ENCODE data around the gene EPB41L4B. TPM values are rescaled to one million over a fixed set of nuclear protein-coding genes. Genes with fewer than 3 reads are reported as not detected.
"Not testable (repeated sequence)": the region's sequence is repeated elsewhere in the genome, so short reads cannot be mapped to it uniquely, and the experiment has no call there.

Gene EPB41L4B
- total RNA-seq, 6 experiments from 2014 or later, result 0.33 to 0.37 (median 0.35) TPM; not detected in 2

DNA sequence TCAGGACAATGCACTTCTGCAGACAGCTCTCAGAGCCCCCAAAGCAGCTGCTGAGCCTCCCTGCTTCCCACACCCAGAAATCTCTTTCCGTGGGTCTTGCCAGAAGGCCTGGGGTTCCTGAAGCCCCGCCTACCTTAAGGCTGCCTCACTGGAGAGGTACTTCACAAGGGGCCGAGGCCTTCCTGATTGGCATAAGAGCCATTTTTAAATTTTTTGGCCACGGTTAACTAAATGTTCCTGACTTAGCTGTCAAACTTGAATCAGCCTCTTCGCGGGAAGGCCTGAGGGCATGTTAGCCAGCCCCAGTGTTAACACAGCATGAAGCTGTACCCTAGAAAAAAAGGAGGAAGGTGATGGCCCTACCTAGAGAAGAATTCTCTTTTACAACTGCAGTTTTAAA is 20.7 kb upstream of the EPB41L4B start:
- Mint-ChIP-seq H3K4me3 (no peak overlapping the region), H3K27ac (no peak overlapping the region), H3K27me3 (ENCODE audit: insufficient read depth) (peaks cover 22% of the 10 kb centered on the region), H3K4me1 (ENCODE audit: low read depth) (no peaks in the 10 kb centered on the region), H3K9me3 (no peaks in the 10 kb centered on the region), H3K36me3 (ENCODE audit: low read depth) (no peaks in the 10 kb centered on the region)
- TF ChIP-seq, protein P1, sequence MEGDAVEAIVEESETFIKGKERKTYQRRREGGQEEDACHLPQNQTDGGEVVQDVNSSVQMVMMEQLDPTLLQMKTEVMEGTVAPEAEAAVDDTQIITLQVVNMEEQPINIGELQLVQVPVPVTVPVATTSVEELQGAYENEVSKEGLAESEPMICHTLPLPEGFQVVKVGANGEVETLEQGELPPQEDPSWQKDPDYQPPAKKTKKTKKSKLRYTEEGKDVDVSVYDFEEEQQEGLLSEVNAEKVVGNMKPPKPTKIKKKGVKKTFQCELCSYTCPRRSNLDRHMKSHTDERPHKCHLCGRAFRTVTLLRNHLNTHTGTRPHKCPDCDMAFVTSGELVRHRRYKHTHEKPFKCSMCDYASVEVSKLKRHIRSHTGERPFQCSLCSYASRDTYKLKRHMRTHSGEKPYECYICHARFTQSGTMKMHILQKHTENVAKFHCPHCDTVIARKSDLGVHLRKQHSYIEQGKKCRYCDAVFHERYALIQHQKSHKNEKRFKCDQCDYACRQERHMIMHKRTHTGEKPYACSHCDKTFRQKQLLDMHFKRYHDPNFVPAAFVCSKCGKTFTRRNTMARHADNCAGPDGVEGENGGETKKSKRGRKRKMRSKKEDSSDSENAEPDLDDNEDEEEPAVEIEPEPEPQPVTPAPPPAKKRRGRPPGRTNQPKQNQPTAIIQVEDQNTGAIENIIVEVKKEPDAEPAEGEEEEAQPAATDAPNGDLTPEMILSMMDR (IDR thresholded peaks at IDR 0.05), result no peak
- DNase-seq, result no peak

DNA sequence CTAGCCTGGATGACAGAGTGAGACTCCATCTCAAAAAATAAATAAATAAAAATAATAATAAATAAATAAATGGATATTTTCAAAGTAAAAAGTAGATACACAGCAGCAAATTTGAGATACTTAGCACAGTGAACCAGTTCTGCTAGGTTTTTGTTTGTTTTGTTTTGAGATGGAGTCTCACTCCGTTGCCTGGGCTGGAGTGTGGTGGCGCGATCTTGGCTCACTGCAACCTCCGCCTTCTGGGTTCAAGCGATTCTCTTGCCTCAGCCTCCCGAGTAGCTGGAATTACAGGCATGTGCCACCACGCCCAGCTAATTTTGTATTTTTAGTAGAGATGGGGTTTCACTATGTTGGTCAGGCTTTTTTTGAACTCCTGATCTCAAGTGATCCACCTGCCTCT is 20.1 kb upstream of the EPB41L4B start:
- H3K27me3 Mint-ChIP-seq (ENCODE audit: insufficient read depth), result peaks cover 26% of the 10 kb centered on the region
- H3K36me3 Mint-ChIP-seq (ENCODE audit: low read depth); H3K4me3 Mint-ChIP-seq; H3K9me3 Mint-ChIP-seq; H3K27ac Mint-ChIP-seq; DNase-seq; H3K4me1 Mint-ChIP-seq (ENCODE audit: low read depth): not testable (repeated sequence)

DNA sequence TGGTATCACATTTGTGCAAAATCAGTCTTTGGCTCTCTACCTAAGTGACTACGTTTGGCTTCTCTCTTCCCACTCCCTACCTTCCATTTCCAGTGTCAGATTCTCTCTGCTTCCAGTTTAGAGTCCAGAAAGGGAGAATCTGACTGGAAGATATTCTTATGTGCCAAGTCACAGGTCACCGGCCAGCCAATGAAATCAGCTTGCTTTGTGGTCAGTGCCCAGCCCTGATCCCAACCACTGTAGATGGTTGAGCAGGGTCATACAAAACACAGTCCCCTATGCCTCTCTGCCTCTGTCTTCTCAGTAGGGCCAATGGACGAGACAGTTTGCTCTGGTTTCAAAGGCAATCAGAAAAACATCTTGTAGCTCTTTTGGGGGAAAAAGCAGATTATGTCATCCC is 15.6 kb upstream of the EPB41L4B start:
- no peak overlapping the region for H3K4me3 Mint-ChIP-seq
- H3K27ac Mint-ChIP-seq, result no peak overlapping the region
- DNase-seq, result no peak
- TF ChIP-seq, protein P1 (IDR thresholded peaks at IDR 0.05), result no peak
- no peaks in the 10 kb centered on the region for H3K9me3 Mint-ChIP-seq
- no peaks in the 10 kb centered on the region for H3K4me1 Mint-ChIP-seq (ENCODE audit: low read depth)
- peaks cover 23% of the 10 kb centered on the region for H3K27me3 Mint-ChIP-seq (ENCODE audit: insufficient read depth)
- H3K36me3 Mint-ChIP-seq (ENCODE audit: low read depth), result no peaks in the 10 kb centered on the region

DNA sequence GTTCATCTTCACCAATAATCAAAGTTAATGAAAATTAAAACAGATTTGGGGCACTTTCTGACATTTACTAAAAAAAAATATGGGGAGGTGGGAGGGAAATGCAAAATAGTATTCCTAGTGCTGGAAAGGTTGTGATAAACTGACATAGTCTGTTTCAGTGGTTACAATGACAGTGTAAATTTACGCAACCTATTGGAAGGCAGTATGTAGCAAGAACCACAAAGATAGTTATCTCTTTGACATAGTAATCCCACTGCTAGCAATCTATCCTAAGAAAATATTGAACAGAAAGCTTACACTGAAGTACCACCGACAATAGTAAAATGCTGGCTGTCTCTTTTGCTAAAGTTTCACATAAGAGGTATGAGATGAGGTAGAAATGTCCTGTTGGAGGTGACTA is 15.1 kb upstream of the EPB41L4B start:
- TF ChIP-seq, protein P1 (IDR thresholded peaks at IDR 0.05), result no peak
- Mint-ChIP-seq H3K9me3 (no peaks in the 10 kb centered on the region), H3K27me3 (ENCODE audit: insufficient read depth) (peaks cover 18% of the 10 kb centered on the region), H3K4me1 (ENCODE audit: low read depth) (no peaks in the 10 kb centered on the region), H3K4me3 (no peak overlapping the region), H3K27ac (no peak overlapping the region), H3K36me3 (ENCODE audit: low read depth) (no peaks in the 10 kb centered on the region)
- no peak for DNase-seq

- TF ChIP-seq, protein P1 (IDR thresholded peaks at IDR 0.05), result no peak
- Mint-ChIP-seq H3K36me3 (ENCODE audit: low read depth) (no peaks in the 10 kb centered on the region), H3K9me3 (no peaks in the 10 kb centered on the region), H3K4me3 (no peak overlapping the region), H3K27ac (no peak overlapping the region), H3K4me1 (ENCODE audit: low read depth) (no peaks in the 10 kb centered on the region), H3K27me3 (ENCODE audit: insufficient read depth) (peaks cover 18% of the 10 kb centered on the region)
- no peak for DNase-seq
Measured at GRCh38 chr9:109335121-109335520, 14.3 kb upstream of the EPB41L4B start.

- Mint-ChIP-seq H3K4me3 (no peak overlapping the region), H3K36me3 (ENCODE audit: low read depth) (no peaks in the 10 kb centered on the region), H3K4me1 (ENCODE audit: low read depth) (peaks cover 11% of the 10 kb centered on the region; the same call in 1 of the 2 replicates), H3K9me3 (no peaks in the 10 kb centered on the region), H3K27ac (no peak overlapping the region), H3K27me3 (ENCODE audit: insufficient read depth) (peaks cover 18% of the 10 kb centered on the region)
- TF ChIP-seq, protein P1 (IDR thresholded peaks at IDR 0.05), result no peak
- DNase-seq, result no peak
Measured at GRCh38 chr9:109331353-109331752, 10.5 kb upstream of the EPB41L4B start.

Measured in HFFc6 (cell line).